Urinary bladder (tissue), 4 donors: ENCODE measurements around the gene ALG2. TPM values are rescaled to one million over a fixed set of nuclear protein-coding genes. Genes with fewer than 3 reads are reported as not detected.

Experiments
- DNase-seq: peaks from one replicate; pipeline ENCODE4 v3.0.0-alpha.2; 2015; ENCODE audit errors: extremely low spot score
- H3K27ac ChIP-seq: one replicate; pipeline ENCODE4 v1.5.1; 2013; ENCODE audit warnings: low read depth, mild to moderate bottlenecking, moderate library complexity
- H3K36me3 ChIP-seq: one replicate; pipeline ENCODE4 v1.6.1; 2013; ENCODE audit warnings: mild to moderate bottlenecking, moderate library complexity; ENCODE audit not compliant: insufficient read depth
- H3K4me1 ChIP-seq: one replicate; pipeline ENCODE4 v1.6.1; 2013; ENCODE audit warnings: mild to moderate bottlenecking, moderate library complexity; ENCODE audit not compliant: insufficient read depth
- H3K4me3 ChIP-seq: one replicate; pipeline ENCODE4 v1.5.1; 2013; ENCODE audit warnings: low read depth, low read length
- WGBS: extraction: QIAGEN DNeasy Blood & Tissue Kit; methylation state at CpG from one replicate; pipeline ENCODE4 v1.1.7; 2013; 5-methylcytosine and 5-hydroxymethylcytosine counted together
- polyA plus RNA-seq: library from polyadenylated mRNA; stranded (reverse); fragments of 200-250 nt; gene quantifications from one replicate; pipeline ENCODE4 v1.2.3, GENCODE V29; 2013
- small RNA-seq: library from RNA; depleted of rRNA; stranded (forward); fragments of <200 nt; gene quantifications from one replicate; pipeline ENCODE3, GENCODE V24; 2014
- total RNA-seq: library from RNA; depleted of rRNA; stranded (reverse); fragments of >200 nt; gene quantifications from one replicate; pipeline ENCODE4 v1.2.3, GENCODE V29; 2014
- donor health status: healthy with polysubstance abuse.
- donor health status: healthy.

The ALG2 gene
- total and polyA plus RNA-seq, 2 donors = 27.3 to 36.5 TPM

GRCh38 chr9:99167694-99168093 is 54.0 kb downstream of the ALG2 start:
- Histone ChIP-seq H3K27ac (no peak overlapping the region), H3K4me1 (no peaks in the 10 kb centered on the region), H3K4me3 (no peak overlapping the region), H3K36me3 (no peaks in the 10 kb centered on the region)
- WGBS = 70% methylated on average over 3 of the region's 3 CpGs
- no peak for DNase-seq

DNA sequence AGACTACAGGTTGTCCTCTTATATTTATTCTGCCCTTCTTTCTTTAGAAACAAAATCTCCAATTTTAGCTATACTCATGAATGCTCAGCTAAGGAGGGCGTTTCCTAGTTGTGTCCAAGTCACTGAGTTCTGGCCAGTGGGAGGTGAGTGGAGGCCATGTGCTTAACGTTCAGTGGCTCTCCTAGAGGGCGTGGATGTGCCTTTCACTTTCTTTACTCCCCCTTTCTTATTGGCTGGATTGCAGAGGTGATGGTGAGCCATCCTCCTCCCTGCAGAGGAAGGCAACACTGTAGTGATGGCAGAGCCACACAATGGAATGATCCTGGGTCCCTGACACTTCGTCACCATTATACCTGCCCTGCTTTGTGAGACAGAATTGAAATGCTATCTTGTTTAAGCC is 54.6 kb downstream of the ALG2 start:
- 75% methylated on average over 4 of the region's 4 CpGs for WGBS
- Histone ChIP-seq H3K27ac (no peak overlapping the region), H3K36me3 (no peaks in the 10 kb centered on the region), H3K4me3 (no peak overlapping the region), H3K4me1 (no peaks in the 10 kb centered on the region)
- DNase-seq = no peak

Small RNA genes lying within 50 kb of the gene (small RNA-seq; reads per million reads assigned to genes)
- gene RN7SL794P = not detected

Other genes with a start within 250 kb of the ALG2 start
- gene TGFBR1, start 116.8 kb downstream of the ALG2 start, total RNA-seq = 120 TPM
- gene TGFBR1, start 116.8 kb downstream of the ALG2 start, polyA plus RNA-seq = 14.9 TPM
- 65.0 TPM for gene SEC61B, start 340 bp upstream of the ALG2 start, total RNA-seq
- gene SEC61B, start 340 bp upstream of the ALG2 start, polyA plus RNA-seq = 176 TPM